Measurements from ENCODE around the gene PLAU. TPM values are rescaled to one million over a fixed set of nuclear protein-coding genes. Genes with fewer than 3 reads are reported as not detected.

PLAU gene
- total RNA-seq, result 16.7 and 63.4 TPM in 2 replicates

DNA sequence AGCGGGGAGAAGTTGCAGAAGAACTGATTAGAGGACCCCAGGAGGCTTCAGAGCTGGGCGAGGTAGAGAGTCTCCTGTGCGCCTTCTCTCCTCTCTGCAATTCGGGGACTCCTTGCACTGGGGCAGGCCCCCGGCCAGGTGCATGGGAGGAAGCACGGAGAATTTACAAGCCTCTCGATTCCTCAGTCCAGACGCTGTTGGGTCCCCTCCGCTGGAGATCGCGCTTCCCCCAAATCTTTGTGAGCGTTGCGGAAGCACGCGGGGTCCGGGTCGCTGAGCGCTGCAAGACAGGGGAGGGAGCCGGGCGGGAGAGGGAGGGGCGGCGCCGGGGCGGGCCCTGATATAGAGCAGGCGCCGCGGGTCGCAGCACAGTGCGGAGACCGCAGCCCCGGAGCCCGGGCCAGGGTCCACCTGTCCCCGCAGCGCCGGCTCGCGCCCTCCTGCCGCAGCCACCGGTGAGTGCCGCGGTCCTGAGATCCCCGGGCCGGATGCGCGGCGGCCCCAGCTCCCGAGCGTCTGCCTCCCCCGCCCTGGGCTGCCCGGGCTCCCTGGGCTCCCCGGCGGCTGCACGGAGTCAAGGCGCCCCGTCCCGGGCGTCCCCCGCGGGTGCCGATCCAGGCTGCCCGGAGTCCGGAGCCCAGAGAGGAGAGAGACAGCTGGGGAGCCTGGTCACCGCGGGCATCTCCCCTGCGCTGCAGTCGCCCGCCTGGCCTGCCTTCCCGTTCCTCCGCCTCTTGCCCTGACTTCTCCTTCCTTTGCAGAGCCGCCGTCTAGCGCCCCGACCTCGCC lies at the start of gene PLAU:
TSS of gene PLAU (plus strand) at position 369 of the 789 bp plus-strand sequence. CDS start 424 bp downstream, outside the sequence.

DNA sequence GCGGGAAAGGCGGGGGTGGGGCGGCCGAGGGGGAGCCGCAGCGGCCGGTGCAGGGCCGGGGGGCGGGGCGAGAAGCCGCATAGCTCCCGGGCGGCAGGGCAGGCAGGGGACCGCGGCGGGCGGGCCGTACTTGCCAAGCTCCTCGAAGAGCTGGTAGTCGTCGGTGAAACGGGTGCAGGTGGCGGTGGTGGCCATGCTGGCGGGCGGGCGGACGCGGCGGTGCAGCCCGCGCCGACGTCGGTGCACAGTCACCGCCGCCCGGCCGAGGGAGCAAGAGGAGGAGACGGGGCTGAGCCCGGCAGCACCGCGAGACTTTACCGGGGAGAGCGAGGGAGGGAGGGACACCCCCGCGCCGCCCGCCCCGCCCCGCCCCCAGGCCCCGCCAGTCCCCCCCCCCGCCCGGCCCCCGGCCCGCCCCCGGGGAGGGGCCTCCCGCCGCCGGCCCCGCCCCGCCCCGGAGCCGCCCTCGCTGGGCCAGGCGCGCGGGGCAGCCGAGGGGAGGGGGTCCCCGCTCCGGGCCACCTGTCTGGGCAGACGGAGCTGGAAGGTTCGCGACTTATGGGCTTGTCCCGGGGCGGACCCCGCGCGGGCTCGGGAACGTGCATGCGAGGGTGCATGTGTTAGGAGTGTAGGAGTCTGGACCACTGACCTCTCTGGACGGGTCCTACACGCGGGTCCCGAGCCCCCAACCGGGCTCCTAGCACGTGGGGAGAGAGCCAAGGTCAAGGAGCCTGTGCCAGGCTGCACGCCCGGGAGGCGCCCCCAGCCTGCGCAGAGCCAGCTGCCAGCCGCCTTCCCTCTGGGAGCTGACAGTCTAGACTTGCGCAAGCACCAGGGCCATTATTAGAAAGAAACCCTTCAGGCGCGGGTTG lies 36.4 kb upstream of the PLAU start, which contains the start of gene CAMK2G:
TSS of gene CAMK2G (minus strand) at position 289 of the 872 bp plus-strand sequence. CDS start at position 195, 94 bp downstream.

Other genes with a start within 250 kb of the PLAU start
- 2.7 and 2.8 TPM in 2 replicates for gene AGAP5, start 213.0 kb upstream of the PLAU start, total RNA-seq
- 51.4 and 52.0 TPM in 2 replicates for gene SEC24C, start 166.8 kb upstream of the PLAU start, total RNA-seq
- 23.6 and 25.4 TPM in 2 replicates for gene CHCHD1, start 129.1 kb upstream of the PLAU start, total RNA-seq
- 38.6 and 57.0 TPM in 2 replicates for gene ZSWIM8, start 125.5 kb upstream of the PLAU start, total RNA-seq
- gene NDST2, start 99.5 kb upstream of the PLAU start, total RNA-seq, result 7.7 and 8.2 TPM in 2 replicates
- 18.0 and 23.8 TPM in 2 replicates for gene CAMK2G, start 36.6 kb upstream of the PLAU start, total RNA-seq
- 140 and 165 TPM in 2 replicates for gene VCL, start 87.0 kb downstream of the PLAU start, total RNA-seq
- 14.2 and 17.5 TPM in 2 replicates for gene AP3M1, start 239.7 kb downstream of the PLAU start, total RNA-seq
- gene ADK, start 240.1 kb downstream of the PLAU start, total RNA-seq, result 12.5 and 25.4 TPM in 2 replicates